Panc1 (cell line): Measurements from ENCODE around the gene THSD7B. TPM values are rescaled to one million over a fixed set of nuclear protein-coding genes. Genes with fewer than 3 reads are reported as not detected.

ENCODE experiments used
- ATAC-seq: fragments of 200-7000 bp; cut with Tn5 transposase; 2 replicates; pipeline ENCODE4 v1.9.1; 2020; ENCODE audit warnings: mild to moderate bottlenecking, moderate library complexity
- BruUV-seq: library from RNA; stranded (reverse); fragments of 400-500 nt; replicated peaks from 2 replicates; lab custom pipeline; 2021; lab: Mats Ljungman, UMichigan
- CTCF ChIA-PET: fragments of 300-600 bp; sonication (Branson Sonifier 250); formaldehyde crosslinking; loops from one replicate; lab custom pipeline; 2022; ENCODE audit warnings: antibody characterized with exemption; lab: Charles Lee
- POLR2A ChIA-PET: fragments of 300-600 bp; sonication (Branson Sonifier 250); formaldehyde crosslinking; loops from one replicate; lab custom pipeline; 2022; ENCODE audit warnings: antibody characterized with exemption; lab: Charles Lee
- DNase-seq: peaks from one replicate; pipeline ENCODE4 v3.0.0-alpha.2; 2010; ENCODE audit warnings: low read depth, low spot score
- H3K27ac ChIP-seq: 2 replicates; pipeline ENCODE4 v1.5.1; 2011; ENCODE audit warnings: mild to moderate bottlenecking, low read length, inconsistent platforms
- H3K27me3 ChIP-seq: fragments of 200-500 bp; sonication (Bioruptor generic); 2 replicates; pipeline ENCODE4 v1.6.0; 2014; ENCODE audit warnings: low read length, inconsistent platforms; ENCODE audit not compliant: control insufficient read depth, insufficient read depth
- H3K36me3 ChIP-seq: fragments of 200-500 bp; sonication (Bioruptor generic); 2 replicates; pipeline ENCODE4 v1.5.1; 2014; ENCODE audit warnings: inconsistent platforms, mild to moderate bottlenecking, low read length, moderate library complexity; ENCODE audit not compliant: control insufficient read depth, insufficient read depth
- H3K4me1 ChIP-seq: 2 replicates; pipeline ENCODE4 v1.5.1; 2011; ENCODE audit warnings: inconsistent platforms, mild to moderate bottlenecking, low read length, moderate library complexity; ENCODE audit not compliant: control insufficient read depth, insufficient read depth
- H3K4me3 ChIP-seq, 2 experiments: 2 replicates each; pipeline ENCODE4 v1.5.1; 2011 to 2012; ENCODE audit warnings: low read depth in 2 of 2, low read length in 2 of 2, mild to moderate bottlenecking in 2 of 2, inconsistent platforms in 1 of 2, moderate library complexity in 1 of 2
- H3K9me3 ChIP-seq: fragments of 200-500 bp; sonication (Bioruptor generic); 2 replicates; pipeline ENCODE4 v1.5.1; 2014; ENCODE audit warnings: low read depth, mild to moderate bottlenecking, inconsistent platforms, low read length, moderate library complexity; ENCODE audit not compliant: control insufficient read depth, insufficient read depth
- CTCF ChIP-seq: fragments of 450-650 bp; IDR thresholded peaks from 2 replicates; pipeline ENCODE4 v1.5.1; 2017; ENCODE audit warnings: mild to moderate bottlenecking
- POLR2AphosphoS5 ChIP-seq: IDR thresholded peaks from 2 replicates; pipeline ENCODE4 v1.6.1; 2012; ENCODE audit warnings: mild to moderate bottlenecking, low read depth, low read length, moderate library complexity
- SIN3A ChIP-seq: IDR thresholded peaks from 2 replicates; pipeline ENCODE4 v1.6.1; 2012; ENCODE audit warnings: low read depth, mild to moderate bottlenecking, low read length, moderate library complexity, borderline replicate concordance; ENCODE audit not compliant: insufficient read depth
- TCF7L2 ChIP-seq: IDR thresholded peaks from 2 replicates; pipeline ENCODE4 v1.6.1; 2011; ENCODE audit warnings: mild to moderate bottlenecking, low read depth, low read length, inconsistent platforms
- in situ Hi-C: cut with HindIII; loops from 2 replicates; pipeline ENCODE4 v1.10.0; 2016; ENCODE audit warnings: low sequenced_read_pairs, low pct_unique_long_range_greater_than_20kb
- intact Hi-C: fragments of 100-400 bp; cut with micrococcal nuclease; formaldehyde crosslinking; loops from one replicate; pipeline ENCODE4 v1.10.0; 2022; ENCODE audit not compliant: unreplicated experiment
- total RNA-seq: library from RNA; stranded (reverse); gene quantifications from one replicate; pipeline ENCODE4 v1.2.1, GENCODE V29; 2021; ENCODE audit not compliant: unreplicated experiment
- TF ChIP-seq, protein P1 (sequence below), 2 experiments: IDR thresholded peaks; 2 replicates each; pipeline ENCODE4 v1.6.1; 2011 to 2012; ENCODE audit warnings: low read depth in 2 of 2, control low read depth in 1 of 2, low read length in 1 of 2, mild to moderate bottlenecking in 1 of 2, moderate library complexity in 1 of 2; ENCODE audit not compliant: insufficient read depth in 1 of 2

The THSD7B gene
- total RNA-seq, 1 experiment from 2014 or later, result not detected

GRCh38 chr2:137205324-137205723, 440.0 kb downstream of the THSD7B start:
- intact Hi-C loops (no loop called here), in situ Hi-C loops (no loop called here)
- no TSS peak for BruUV-seq

DNA sequence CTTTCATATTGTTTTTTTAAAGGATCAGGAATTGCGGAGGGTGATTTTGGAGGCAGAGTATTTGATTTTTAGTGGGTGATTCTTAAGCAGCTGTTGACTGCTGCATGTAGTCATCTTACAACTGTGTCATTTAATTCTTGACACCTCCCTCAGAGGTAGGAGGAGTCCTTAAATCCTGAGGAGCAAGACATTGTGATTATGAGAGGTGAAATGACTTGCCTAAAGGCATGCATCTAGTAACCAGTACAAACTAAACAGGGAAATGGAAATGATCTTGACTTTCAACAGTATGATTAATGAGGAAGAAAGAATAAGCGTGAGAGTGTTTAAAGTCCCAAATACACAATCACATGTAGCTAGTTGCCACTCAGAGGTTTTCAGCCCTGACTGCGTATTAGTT, 440.7 kb downstream of the THSD7B start:
- Histone ChIP-seq H3K4me1 (no peaks in the 10 kb centered on the region), H3K36me3 (no peaks in the 10 kb centered on the region), H3K9me3 (no peaks in the 10 kb centered on the region), H3K27ac (no peak overlapping the region), H3K4me3 (no peak overlapping the region), H3K27me3 (no peaks in the 10 kb centered on the region)
- in situ Hi-C loops (no loop called here), intact Hi-C loops (no loop called here)
- ATAC-seq, result no peak
- ChIA-PET CTCF (no interaction called here), POLR2A (interaction anchor here (0.6 kb wide), 1 partner anchor 16 kb away, joined by 3 read pairs; no protein-coding TSS in a partner anchor)
- TF ChIP-seq CTCF, result no peak
- TF ChIP-seq, protein P1, sequence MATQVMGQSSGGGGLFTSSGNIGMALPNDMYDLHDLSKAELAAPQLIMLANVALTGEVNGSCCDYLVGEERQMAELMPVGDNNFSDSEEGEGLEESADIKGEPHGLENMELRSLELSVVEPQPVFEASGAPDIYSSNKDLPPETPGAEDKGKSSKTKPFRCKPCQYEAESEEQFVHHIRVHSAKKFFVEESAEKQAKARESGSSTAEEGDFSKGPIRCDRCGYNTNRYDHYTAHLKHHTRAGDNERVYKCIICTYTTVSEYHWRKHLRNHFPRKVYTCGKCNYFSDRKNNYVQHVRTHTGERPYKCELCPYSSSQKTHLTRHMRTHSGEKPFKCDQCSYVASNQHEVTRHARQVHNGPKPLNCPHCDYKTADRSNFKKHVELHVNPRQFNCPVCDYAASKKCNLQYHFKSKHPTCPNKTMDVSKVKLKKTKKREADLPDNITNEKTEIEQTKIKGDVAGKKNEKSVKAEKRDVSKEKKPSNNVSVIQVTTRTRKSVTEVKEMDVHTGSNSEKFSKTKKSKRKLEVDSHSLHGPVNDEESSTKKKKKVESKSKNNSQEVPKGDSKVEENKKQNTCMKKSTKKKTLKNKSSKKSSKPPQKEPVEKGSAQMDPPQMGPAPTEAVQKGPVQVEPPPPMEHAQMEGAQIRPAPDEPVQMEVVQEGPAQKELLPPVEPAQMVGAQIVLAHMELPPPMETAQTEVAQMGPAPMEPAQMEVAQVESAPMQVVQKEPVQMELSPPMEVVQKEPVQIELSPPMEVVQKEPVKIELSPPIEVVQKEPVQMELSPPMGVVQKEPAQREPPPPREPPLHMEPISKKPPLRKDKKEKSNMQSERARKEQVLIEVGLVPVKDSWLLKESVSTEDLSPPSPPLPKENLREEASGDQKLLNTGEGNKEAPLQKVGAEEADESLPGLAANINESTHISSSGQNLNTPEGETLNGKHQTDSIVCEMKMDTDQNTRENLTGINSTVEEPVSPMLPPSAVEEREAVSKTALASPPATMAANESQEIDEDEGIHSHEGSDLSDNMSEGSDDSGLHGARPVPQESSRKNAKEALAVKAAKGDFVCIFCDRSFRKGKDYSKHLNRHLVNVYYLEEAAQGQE (IDR thresholded peaks at IDR 0.05; ENCODE audit: insufficient read depth in 1 of 2, low read depth in 2 of 2, low read length in 1 of 2), result no peak
- no peak for TF ChIP-seq SIN3A
- TF ChIP-seq POLR2AphosphoS5, result no peak
- no peak for TF ChIP-seq TCF7L2
- no peak for DNase-seq
- BruUV-seq, result no TSS peak

More at GRCh38 chr2:137205324-137205723, 440.0 kb downstream of the THSD7B start:
- no peak for ATAC-seq
- TF ChIP-seq POLR2AphosphoS5 (no peak), SIN3A (no peak), CTCF (no peak), TCF7L2 (no peak)
- TF ChIP-seq, protein P1 (IDR thresholded peaks at IDR 0.05; ENCODE audit: insufficient read depth in 1 of 2, low read depth in 2 of 2, low read length in 1 of 2), result no peak
- ChIA-PET CTCF (no interaction called here), POLR2A (interaction anchor here (0.6 kb wide), 1 partner anchor 17 kb away, joined by 3 read pairs; no protein-coding TSS in a partner anchor)
- H3K4me3 ChIP-seq, result no peak overlapping the region
- DNase-seq, result no peak
- H3K27ac ChIP-seq, result no peak overlapping the region
- H3K4me1 ChIP-seq, result no peaks in the 10 kb centered on the region
- H3K9me3 ChIP-seq, result no peaks in the 10 kb centered on the region
- no peaks in the 10 kb centered on the region for H3K36me3 ChIP-seq
- H3K27me3 ChIP-seq, result no peaks in the 10 kb centered on the region
